ENCODE measurements around the gene OTUD1. TPM values are rescaled to one million over a fixed set of nuclear protein-coding genes. Genes with fewer than 3 reads are reported as not detected.

The OTUD1 gene
- total RNA-seq, 8 experiments from 2014 or later = 2.1 to 10.8 (median 5.2) TPM

GRCh38 chr10:23433701-23434100 lies 5.2 kb upstream of the OTUD1 start:
- WGBS, 10 experiments = 29 to 100% (median 80%) methylated on average over 1 to 2 of the region's 2 CpGs; no CpG with 5 or more reads in 1 of the 10 experiments
- H3K4me1 ChIP-seq (replicated peaks in 1 of 2) = peaks cover 0 to 3% of the 10 kb centered on the region in 2 donors
- no peak overlapping the region for H3K27ac ChIP-seq
- in situ Hi-C loops (cut with MboI; ENCODE audit: low pct_unique_long_range_greater_than_20kb in 2 of 9, low sequenced_read_pairs in 9 of 9, unreplicated experiment in 9 of 9) = no loop called here
- ATAC-seq (replicated peaks in 6 of 8) = no peak
- H3K4me3 ChIP-seq = no peak overlapping the region

- H3K4me3 ChIP-seq = no peak overlapping the region
- H3K4me1 ChIP-seq (replicated peaks in 1 of 2) = peaks cover 0 to 3% of the 10 kb centered on the region in 2 donors
- no peak overlapping the region for H3K27ac ChIP-seq
- ATAC-seq (replicated peaks in 6 of 8) = no peak
- 57 to 100% (median 100%) methylated on average over 1 of the region's 1 CpG; no CpG with 5 or more reads in 3 of the 10 experiments for WGBS, 10 experiments
- in situ Hi-C loops (cut with MboI; ENCODE audit: low pct_unique_long_range_greater_than_20kb in 2 of 9, low sequenced_read_pairs in 9 of 9, unreplicated experiment in 9 of 9) = no loop called here
These were observed 3.5 kb upstream of the OTUD1 start for GRCh38 chr10:23435378-23435777.

GRCh38 chr10:23436983-23437382 lies 1.9 kb upstream of the OTUD1 start:
- no peak overlapping the region for H3K27ac ChIP-seq
- WGBS, 10 experiments = 27 to 100% (median 77%) methylated on average over 1 to 4 of the region's 4 CpGs
- in situ Hi-C loops (cut with MboI; ENCODE audit: low pct_unique_long_range_greater_than_20kb in 2 of 9, low sequenced_read_pairs in 9 of 9, unreplicated experiment in 9 of 9) = no loop called here
- no peak overlapping the region for H3K4me3 ChIP-seq
- no peak for ATAC-seq (replicated peaks in 6 of 8)
- peaks cover 3 to 13% of the 10 kb centered on the region in 2 donors for H3K4me1 ChIP-seq (replicated peaks in 1 of 2)

GRCh38 chr10:23437963-23438546 lies 820 bp upstream of the OTUD1 start:
- H3K4me1 ChIP-seq (replicated peaks in 1 of 2) = peaks cover 10 to 23% of the 10 kb centered on the region in 2 donors
- 92 to 100% (median 97%) methylated on average over 2 to 16 of the region's 20 CpGs; no CpG with 5 or more reads in 4 of the 10 experiments for WGBS, 10 experiments
- in situ Hi-C loops (cut with MboI; ENCODE audit: low pct_unique_long_range_greater_than_20kb in 2 of 9, low sequenced_read_pairs in 9 of 9, unreplicated experiment in 9 of 9) = no loop called here
- peak overlapping the region; percentile 17 to 83 (median 74) for H3K4me3 ChIP-seq
- ATAC-seq (replicated peaks in 6 of 8) = no peak
- peak overlapping the region in 1 of 2 donors; percentile 18 for H3K27ac ChIP-seq

GRCh38 chr10:23439452-23439960 lies 631 bp downstream of the OTUD1 start:
- no CpG with 5 or more reads among the region's 80 CpGs for WGBS, 10 experiments
- Histone ChIP-seq H3K4me1 (replicated peaks in 1 of 2) (peaks cover 10 to 23% of the 10 kb centered on the region in 2 donors), H3K27ac (peak overlapping the region; percentile 76 to 82), H3K4me3 (peak overlapping the region; percentile 54 to 83 (median 74))
- in situ Hi-C loops (cut with MboI; ENCODE audit: low pct_unique_long_range_greater_than_20kb in 2 of 9, low sequenced_read_pairs in 9 of 9, unreplicated experiment in 9 of 9) = no loop called here
- peak; percentile 1 to 13 (median 6) for ATAC-seq (replicated peaks in 6 of 8)

- WGBS, 10 experiments = 0 to 71% (median 20%) methylated on average over 1 to 10 of the region's 73 CpGs; no CpG with 5 or more reads in 1 of the 10 experiments
- in situ Hi-C loops (cut with MboI; ENCODE audit: low pct_unique_long_range_greater_than_20kb in 2 of 9, low sequenced_read_pairs in 9 of 9, unreplicated experiment in 9 of 9) = no loop called here
- H3K27ac ChIP-seq = peak overlapping the region; percentile 76 to 82
- H3K4me3 ChIP-seq = peak overlapping the region; percentile 54 to 83 (median 74)
- peaks cover 10 to 29% of the 10 kb centered on the region in 2 donors for H3K4me1 ChIP-seq (replicated peaks in 1 of 2)
- peak in 7 of 8 experiments; percentile 1 to 8 (median 6) for ATAC-seq (replicated peaks in 6 of 8)
These were observed 1.4 kb downstream of the OTUD1 start for GRCh38 chr10:23439961-23440889.

- H3K4me1 ChIP-seq (replicated peaks in 1 of 2) = peaks cover 17 to 38% of the 10 kb centered on the region in 2 donors
- peak overlapping the region; percentile 54 to 83 (median 74) for H3K4me3 ChIP-seq
- WGBS, 10 experiments = 50 to 93% (median 81%) methylated on average over 1 to 3 of the region's 3 CpGs
- in situ Hi-C loops (cut with MboI; ENCODE audit: low pct_unique_long_range_greater_than_20kb in 2 of 9, low sequenced_read_pairs in 9 of 9, unreplicated experiment in 9 of 9) = no loop called here
- H3K27ac ChIP-seq = no peak overlapping the region
- ATAC-seq (replicated peaks in 6 of 8) = no peak
These were observed 2.4 kb downstream of the OTUD1 start for GRCh38 chr10:23441251-23441650.

GRCh38 chr10:23442936-23443335 lies 4.1 kb downstream of the OTUD1 start:
- 0 to 100% (median 92%) methylated on average over 1 to 2 of the region's 2 CpGs; no CpG with 5 or more reads in 1 of the 10 experiments for WGBS, 10 experiments
- Histone ChIP-seq H3K4me3 (peak overlapping the region in 3 of 5 donors; percentile 2 to 83 (median 65)), H3K4me1 (replicated peaks in 1 of 2) (peaks cover 17 to 38% of the 10 kb centered on the region in 2 donors), H3K27ac (no peak overlapping the region)
- in situ Hi-C loops (cut with MboI; ENCODE audit: low pct_unique_long_range_greater_than_20kb in 2 of 9, low sequenced_read_pairs in 9 of 9, unreplicated experiment in 9 of 9) = no loop called here
- ATAC-seq (replicated peaks in 6 of 8) = no peak

GRCh38 chr10:23445591-23445990 lies 6.7 kb downstream of the OTUD1 start:
- WGBS, 10 experiments = 62 to 100% (median 89%) methylated on average over 1 to 5 of the region's 5 CpGs; no CpG with 5 or more reads in 4 of the 10 experiments
- H3K27ac ChIP-seq = peak overlapping the region in 1 of 2 donors; percentile 21
- ATAC-seq (replicated peaks in 6 of 8) = peak in 5 of 8 experiments; percentile 80 to 95 (median 82)
- peaks cover 14 to 38% of the 10 kb centered on the region in 2 donors for H3K4me1 ChIP-seq (replicated peaks in 1 of 2)
- no peak overlapping the region for H3K4me3 ChIP-seq
- in situ Hi-C loops (cut with MboI; ENCODE audit: low pct_unique_long_range_greater_than_20kb in 2 of 9, low sequenced_read_pairs in 9 of 9, unreplicated experiment in 9 of 9) = no loop called here

GRCh38 chr10:23448323-23448722 lies 9.4 kb downstream of the OTUD1 start:
- Histone ChIP-seq H3K4me1 (replicated peaks in 1 of 2) (peaks cover 6 to 15% of the 10 kb centered on the region in 2 donors), H3K4me3 (no peak overlapping the region), H3K27ac (no peak overlapping the region)
- WGBS, 10 experiments = 93 to 100% (median 100%) methylated on average over 2 of the region's 2 CpGs; no CpG with 5 or more reads in 5 of the 10 experiments
- in situ Hi-C loops (cut with MboI; ENCODE audit: low pct_unique_long_range_greater_than_20kb in 2 of 9, low sequenced_read_pairs in 9 of 9, unreplicated experiment in 9 of 9) = no loop called here
- ATAC-seq (replicated peaks in 6 of 8) = no peak

- 47 to 98% (median 63%) methylated on average over 1 to 6 of the region's 7 CpGs; no CpG with 5 or more reads in 1 of the 10 experiments for WGBS, 10 experiments
- H3K4me1 ChIP-seq (replicated peaks in 1 of 2) = peaks cover 6 to 15% of the 10 kb centered on the region in 2 donors
- in situ Hi-C loops (cut with MboI; ENCODE audit: low pct_unique_long_range_greater_than_20kb in 2 of 9, low sequenced_read_pairs in 9 of 9, unreplicated experiment in 9 of 9) = no loop called here
- no peak overlapping the region for H3K4me3 ChIP-seq
- no peak overlapping the region for H3K27ac ChIP-seq
- ATAC-seq (replicated peaks in 6 of 8) = peak in 1 of 8 experiments; percentile 25
These were observed 10.1 kb downstream of the OTUD1 start for GRCh38 chr10:23448802-23449570.

GRCh38 chr10:23452033-23452655 lies 13.3 kb downstream of the OTUD1 start:
- ATAC-seq (replicated peaks in 6 of 8) = no peak
- H3K4me1 ChIP-seq (replicated peaks in 1 of 2) = no peaks in the 10 kb centered on the region
- H3K4me3 ChIP-seq = no peak overlapping the region
- H3K27ac ChIP-seq = no peak overlapping the region
- in situ Hi-C loops (cut with MboI; ENCODE audit: low pct_unique_long_range_greater_than_20kb in 2 of 9, low sequenced_read_pairs in 9 of 9, unreplicated experiment in 9 of 9) = no loop called here
- 33 to 100% (median 85%) methylated on average over 1 to 4 of the region's 4 CpGs; no CpG with 5 or more reads in 2 of the 10 experiments for WGBS, 10 experiments

Measured in motor neuron (in vitro differentiated cells).